Colonic mucosa (tissue), 4 donors: ENCODE results near the gene NAA10. TPM values are rescaled to one million over a fixed set of nuclear protein-coding genes. Genes with fewer than 3 reads are reported as not detected.

Experiments used
- DNase-seq: peaks from one replicate; pipeline ENCODE4 v3.0.0-alpha.2; 2020
- H3K27ac ChIP-seq: fragments of 200-600 bp; one replicate; pipeline ENCODE4 v1.8.0; 2021
- H3K27me3 ChIP-seq: fragments of 200-600 bp; one replicate; pipeline ENCODE4 v1.8.0; 2021
- H3K36me3 ChIP-seq: fragments of 200-600 bp; one replicate; pipeline ENCODE4 v1.8.0; 2021
- H3K4me1 ChIP-seq: fragments of 200-600 bp; one replicate; pipeline ENCODE4 v1.8.0; 2021; ENCODE audit warnings: mild to moderate bottlenecking
- H3K4me3 ChIP-seq: fragments of 200-600 bp; one replicate; pipeline ENCODE4 v1.8.0; 2021
- H3K9ac ChIP-seq, 2 donors: one replicate each; pipeline ENCODE4 v1.7.0; 2013; ENCODE audit warnings: control low read depth in 2 of 2, low read depth in 2 of 2, low read length in 2 of 2
- H3K9me3 ChIP-seq: fragments of 200-600 bp; one replicate; pipeline ENCODE4 v1.8.0; 2021
- intact Hi-C: fragments of 100-400 bp; cut with DNase I; formaldehyde crosslinking; loops from one replicate; pipeline ENCODE4 v1.14.1; 2022
- total RNA-seq, 2 donors: library from RNA; stranded (reverse); fragmentation: NEBNext Ultra II Directional in 1 of 2; extraction: Animal tissue kit (Norgen Biotek cat#: 25700) in 1 of 2; gene quantifications; one replicate each; pipeline ENCODE4 v1.2.1, GENCODE V29; 2021
- TF ChIP-seq, protein P1 (sequence below): fragments of 200-600 bp; IDR thresholded peaks from one replicate; pipeline ENCODE4 v1.8.0; 2022; ENCODE audit warnings: antibody characterized with exemption, mild to moderate bottlenecking
- donor health status: healthy.
- donor health status: DM: no; HTN: no; CAD: no.
- donor health status: DM: no; HTN: no; CAD: no.

The NAA10 gene
- total RNA-seq, 2 donors from 2014 or later: 55.9 to 115 TPM

DNA sequence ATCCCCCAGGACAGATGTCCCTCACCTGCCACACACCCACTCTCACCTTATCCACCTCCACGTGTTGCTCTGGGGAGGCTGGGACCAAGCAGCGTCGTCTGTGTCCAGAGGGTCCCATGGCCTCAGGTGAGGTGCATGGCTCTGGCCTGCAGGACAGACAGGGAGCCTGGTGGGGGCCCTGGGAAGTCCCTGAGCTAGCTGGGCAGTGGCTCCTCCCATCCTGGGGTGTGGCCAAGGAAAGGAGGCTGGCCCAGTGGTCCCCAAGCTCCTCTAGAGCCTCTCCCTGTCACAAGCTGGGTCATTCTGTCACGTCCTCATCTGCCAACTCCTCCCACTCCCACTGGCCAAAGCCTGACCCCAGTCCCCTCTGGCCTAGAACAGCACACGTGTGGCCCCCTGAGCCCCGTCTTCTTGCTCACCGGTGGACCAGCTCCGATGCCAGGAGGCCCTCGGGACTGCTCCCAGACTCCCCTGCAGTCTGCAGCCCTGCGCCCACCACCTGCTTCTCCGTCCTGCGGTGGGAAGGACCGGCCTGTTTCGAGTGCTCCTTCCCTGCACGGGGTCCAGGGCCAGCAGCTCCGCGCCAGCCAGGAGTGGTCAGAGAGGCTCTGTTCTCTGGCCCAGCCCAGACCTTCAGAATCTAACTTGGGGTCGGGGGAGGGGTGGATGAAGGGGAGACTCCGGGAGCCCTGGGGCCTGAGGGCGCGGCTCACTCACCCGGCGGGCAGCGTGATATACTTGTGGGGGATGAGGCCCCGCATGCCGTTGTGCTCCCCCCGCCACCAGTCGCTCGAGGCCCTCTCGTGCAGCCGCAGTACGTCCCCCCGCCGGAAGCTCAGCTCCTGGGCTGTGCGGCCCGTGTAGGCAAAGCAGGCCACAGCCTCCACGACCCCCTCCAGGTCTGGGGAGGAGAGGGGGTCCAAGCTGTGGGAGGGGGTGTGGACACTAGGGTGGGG lies 25.5 kb downstream of the NAA10 start:
- DNase-seq: no peak
- TF ChIP-seq, protein P1, sequence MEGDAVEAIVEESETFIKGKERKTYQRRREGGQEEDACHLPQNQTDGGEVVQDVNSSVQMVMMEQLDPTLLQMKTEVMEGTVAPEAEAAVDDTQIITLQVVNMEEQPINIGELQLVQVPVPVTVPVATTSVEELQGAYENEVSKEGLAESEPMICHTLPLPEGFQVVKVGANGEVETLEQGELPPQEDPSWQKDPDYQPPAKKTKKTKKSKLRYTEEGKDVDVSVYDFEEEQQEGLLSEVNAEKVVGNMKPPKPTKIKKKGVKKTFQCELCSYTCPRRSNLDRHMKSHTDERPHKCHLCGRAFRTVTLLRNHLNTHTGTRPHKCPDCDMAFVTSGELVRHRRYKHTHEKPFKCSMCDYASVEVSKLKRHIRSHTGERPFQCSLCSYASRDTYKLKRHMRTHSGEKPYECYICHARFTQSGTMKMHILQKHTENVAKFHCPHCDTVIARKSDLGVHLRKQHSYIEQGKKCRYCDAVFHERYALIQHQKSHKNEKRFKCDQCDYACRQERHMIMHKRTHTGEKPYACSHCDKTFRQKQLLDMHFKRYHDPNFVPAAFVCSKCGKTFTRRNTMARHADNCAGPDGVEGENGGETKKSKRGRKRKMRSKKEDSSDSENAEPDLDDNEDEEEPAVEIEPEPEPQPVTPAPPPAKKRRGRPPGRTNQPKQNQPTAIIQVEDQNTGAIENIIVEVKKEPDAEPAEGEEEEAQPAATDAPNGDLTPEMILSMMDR: no peak
- H3K4me1 ChIP-seq: no peaks in the 10 kb centered on the region
- no peaks in the 10 kb centered on the region for H3K9me3 ChIP-seq
- H3K4me3 ChIP-seq: no peak overlapping the region
- H3K27me3 ChIP-seq: no peaks in the 10 kb centered on the region
- no peaks in the 10 kb centered on the region for H3K36me3 ChIP-seq
- no peak overlapping the region for H3K27ac ChIP-seq
- H3K9ac ChIP-seq: no peak overlapping the region
- intact Hi-C loops: no loop called here

DNA sequence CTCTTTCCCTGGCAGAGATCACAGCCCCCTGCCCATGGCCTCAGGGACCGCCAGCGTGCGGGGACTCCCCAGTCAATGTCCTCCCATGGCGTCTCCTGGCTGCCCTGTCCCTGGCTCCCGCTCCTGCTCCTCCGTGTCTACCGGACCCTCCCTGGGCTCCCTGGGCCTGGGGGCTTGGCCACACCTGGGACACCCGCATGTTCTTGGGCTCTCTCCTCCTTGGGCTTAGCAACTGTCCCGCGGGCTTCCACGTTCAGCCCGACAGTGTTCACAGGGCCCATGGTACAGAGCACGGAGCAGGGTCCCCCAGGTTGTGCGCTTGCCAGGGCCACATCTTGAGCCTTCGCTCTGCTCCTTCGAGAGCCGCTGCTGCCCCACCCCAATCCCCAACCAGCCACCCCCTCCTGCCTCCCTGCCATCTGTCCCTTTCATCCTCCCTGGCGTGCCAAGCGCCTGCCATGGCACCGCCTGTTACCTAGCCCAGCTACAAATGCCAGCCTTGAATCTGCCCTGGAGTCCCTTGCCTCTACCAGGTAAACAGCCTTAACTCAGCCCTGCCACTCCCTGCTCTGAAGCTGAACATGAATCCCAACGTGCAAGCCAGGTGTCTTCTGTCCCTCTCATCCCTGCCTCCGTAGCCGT lies 26.5 kb downstream of the NAA10 start:
- Histone ChIP-seq H3K4me1 (no peaks in the 10 kb centered on the region), H3K9me3 (no peaks in the 10 kb centered on the region), H3K9ac (no peak overlapping the region), H3K27ac (no peak overlapping the region), H3K27me3 (no peaks in the 10 kb centered on the region), H3K36me3 (no peaks in the 10 kb centered on the region), H3K4me3 (no peak overlapping the region)
- no peak for DNase-seq
- TF ChIP-seq, protein P1: no peak
- intact Hi-C loops: no loop called here

DNA sequence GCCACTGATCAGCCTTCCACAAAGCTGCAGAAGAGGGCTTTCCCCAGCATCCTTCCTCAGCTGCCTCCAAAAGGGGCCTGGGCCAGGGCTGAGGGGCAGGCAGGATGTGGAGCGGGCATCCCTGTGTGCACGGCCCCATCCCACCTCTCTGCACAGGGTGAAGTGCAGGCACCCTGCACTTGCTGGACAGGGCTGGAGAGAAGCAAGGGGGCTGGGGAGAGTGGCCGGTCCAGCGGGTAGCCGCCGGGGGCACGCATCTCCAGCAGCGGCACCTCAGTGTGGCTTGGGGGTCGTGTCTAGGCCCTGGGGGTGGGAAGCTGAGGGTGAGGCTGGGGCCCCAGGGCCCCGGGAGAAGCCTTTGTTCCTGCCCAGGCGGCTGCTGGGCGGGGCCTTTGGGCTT lies 27.4 kb downstream of the NAA10 start:
- TF ChIP-seq, protein P1: no peak
- H3K4me1 ChIP-seq: no peaks in the 10 kb centered on the region
- H3K27ac ChIP-seq: no peak overlapping the region
- H3K9me3 ChIP-seq: no peaks in the 10 kb centered on the region
- intact Hi-C loops: no loop called here
- H3K4me3 ChIP-seq: no peak overlapping the region
- H3K36me3 ChIP-seq: no peaks in the 10 kb centered on the region
- H3K27me3 ChIP-seq: no peaks in the 10 kb centered on the region
- H3K9ac ChIP-seq: no peak overlapping the region
- no peak for DNase-seq

DNA sequence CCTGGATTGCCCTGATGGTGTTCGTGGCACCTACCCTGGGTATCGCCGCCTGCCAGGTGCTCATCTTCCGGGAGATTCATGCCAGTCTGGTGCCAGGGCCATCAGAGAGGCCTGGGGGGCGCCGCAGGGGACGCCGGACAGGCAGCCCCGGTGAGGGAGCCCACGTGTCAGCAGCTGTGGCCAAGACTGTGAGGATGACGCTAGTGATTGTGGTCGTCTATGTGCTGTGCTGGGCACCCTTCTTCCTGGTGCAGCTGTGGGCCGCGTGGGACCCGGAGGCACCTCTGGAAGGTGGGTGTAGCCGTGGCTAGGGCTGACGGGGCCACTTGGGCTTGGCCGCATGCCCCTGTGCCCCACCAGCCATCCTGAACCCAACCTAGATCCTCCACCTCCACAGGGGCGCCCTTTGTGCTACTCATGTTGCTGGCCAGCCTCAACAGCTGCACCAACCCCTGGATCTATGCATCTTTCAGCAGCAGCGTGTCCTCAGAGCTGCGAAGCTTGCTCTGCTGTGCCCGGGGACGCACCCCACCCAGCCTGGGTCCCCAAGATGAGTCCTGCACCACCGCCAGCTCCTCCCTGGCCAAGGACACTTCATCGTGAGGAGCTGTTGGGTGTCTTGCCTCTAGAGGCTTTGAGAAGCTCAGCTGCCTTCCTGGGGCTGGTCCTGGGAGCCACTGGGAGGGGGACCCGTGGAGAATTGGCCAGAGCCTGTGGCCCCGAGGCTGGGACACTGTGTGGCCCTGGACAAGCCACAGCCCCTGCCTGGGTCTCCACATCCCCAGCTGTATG lies 28.5 kb downstream of the NAA10 start:
- Histone ChIP-seq H3K36me3 (no peaks in the 10 kb centered on the region), H3K9me3 (no peaks in the 10 kb centered on the region), H3K27ac (no peak overlapping the region), H3K9ac (no peak overlapping the region), H3K27me3 (no peaks in the 10 kb centered on the region), H3K4me1 (no peaks in the 10 kb centered on the region), H3K4me3 (no peak overlapping the region)
- DNase-seq: no peak
- TF ChIP-seq, protein P1: no peak
- intact Hi-C loops: no loop called here

DNA sequence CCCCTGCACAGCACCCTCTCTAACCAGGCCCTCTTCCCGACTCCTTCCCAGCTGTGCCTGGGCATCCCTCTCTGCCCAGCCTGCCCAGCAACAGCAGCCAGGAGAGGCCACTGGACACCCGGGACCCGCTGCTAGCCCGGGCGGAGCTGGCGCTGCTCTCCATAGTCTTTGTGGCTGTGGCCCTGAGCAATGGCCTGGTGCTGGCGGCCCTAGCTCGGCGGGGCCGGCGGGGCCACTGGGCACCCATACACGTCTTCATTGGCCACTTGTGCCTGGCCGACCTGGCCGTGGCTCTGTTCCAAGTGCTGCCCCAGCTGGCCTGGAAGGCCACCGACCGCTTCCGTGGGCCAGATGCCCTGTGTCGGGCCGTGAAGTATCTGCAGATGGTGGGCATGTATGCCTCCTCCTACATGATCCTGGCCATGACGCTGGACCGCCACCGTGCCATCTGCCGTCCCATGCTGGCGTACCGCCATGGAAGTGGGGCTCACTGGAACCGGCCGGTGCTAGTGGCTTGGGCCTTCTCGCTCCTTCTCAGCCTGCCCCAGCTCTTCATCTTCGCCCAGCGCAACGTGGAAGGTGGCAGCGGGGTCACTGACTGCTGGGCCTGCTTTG lies 29.2 kb downstream of the NAA10 start:
- H3K9ac ChIP-seq: no peak overlapping the region
- TF ChIP-seq, protein P1: no peak
- DNase-seq: no peak
- H3K9me3 ChIP-seq: no peaks in the 10 kb centered on the region
- no peak overlapping the region for H3K4me3 ChIP-seq
- H3K27ac ChIP-seq: no peak overlapping the region
- intact Hi-C loops: no loop called here
- no peaks in the 10 kb centered on the region for H3K36me3 ChIP-seq
- H3K27me3 ChIP-seq: no peaks in the 10 kb centered on the region
- H3K4me1 ChIP-seq: no peaks in the 10 kb centered on the region
